Breast epithelium (tissue), 4 donors: ENCODE measurements around the gene PRRG1. TPM values are rescaled to one million over a fixed set of nuclear protein-coding genes. Genes with fewer than 3 reads are reported as not detected.
"Not testable (repeated sequence)": the region's sequence is repeated elsewhere in the genome, so short reads cannot be mapped to it uniquely, and the experiment has no call there.

Experiments used
- DNase-seq, 2 donors: peaks; one replicate each; pipeline ENCODE4 v3.0.0-alpha.2; 2019; ENCODE audit warnings: low spot score in 2 of 2
- H3K27ac ChIP-seq, 2 donors: fragments of 200-600 bp; sonication (generic) in 1 of 2; one replicate each; pipeline ENCODE4 v1.5.1; 2016 to 2019; ENCODE audit warnings: mild to moderate bottlenecking in 1 of 2
- H3K27me3 ChIP-seq, 2 donors: fragments of 200-600 bp; sonication (generic) in 1 of 2; one replicate each; pipeline versions ENCODE4 v1.5.1 to v1.6.0; 2017 to 2019; ENCODE audit warnings: control low read depth in 1 of 2, mild to moderate bottlenecking in 1 of 2
- H3K36me3 ChIP-seq: fragments of 200-600 bp; one replicate; pipeline ENCODE4 v1.5.1; 2019
- H3K4me1 ChIP-seq, 2 donors: fragments of 200-600 bp; sonication (generic); one replicate each; pipeline ENCODE4 v1.5.1; 2016 to 2019; ENCODE audit warnings: control low read depth in 1 of 2
- H3K4me3 ChIP-seq, 3 donors: fragments of 200-600 bp; sonication (generic); 1 replicate in 2 of 3; 2 replicates in 1 of 3; pipeline ENCODE4 v1.5.1; 2016 to 2019; ENCODE audit warnings: mild to moderate bottlenecking in 3 of 3, moderate library complexity in 2 of 3
- H3K9me3 ChIP-seq, 2 donors: fragments of 200-600 bp; sonication (generic) in 1 of 2; one replicate each; pipeline ENCODE4 v1.5.1; 2016 to 2019; ENCODE audit warnings: control low read depth in 1 of 2
- POLR2A ChIP-seq: fragments of 450-650 bp; IDR thresholded peaks from one replicate; pipeline ENCODE4 v1.6.1; 2016; ENCODE audit warnings: antibody characterized with exemption, mild to moderate bottlenecking, moderate library complexity
- POLR2AphosphoS5 ChIP-seq, 3 donors: sonication (generic); formaldehyde crosslinking; IDR thresholded peaks; one replicate each; pipeline ENCODE4 v1.6.1; 2017; ENCODE audit warnings: antibody characterized with exemption in 3 of 3
- intact Hi-C: fragments of 100-400 bp; cut with DNase I; formaldehyde crosslinking; loops from one replicate; pipeline ENCODE4 v1.15.1; 2023; ENCODE audit warnings: low total_unique reads
- total RNA-seq, 3 donors: library from RNA; depleted of rRNA; stranded (reverse); fragments of >200 nt; gene quantifications; one replicate each; pipeline ENCODE4 v1.1.0, GENCODE V29; 2016
- TF ChIP-seq, protein P1 (sequence below), 3 donors: fragments of 450-650 bp; IDR thresholded peaks; one replicate each; pipeline ENCODE4 v1.5.1; 2016 to 2017; ENCODE audit warnings: antibody characterized with exemption in 3 of 3, mild to moderate bottlenecking in 3 of 3, moderate library complexity in 3 of 3

The PRRG1 gene
- total RNA-seq, 3 donors from 2014 or later = 12.3 to 15.2 (median 14.7) TPM

DNA sequence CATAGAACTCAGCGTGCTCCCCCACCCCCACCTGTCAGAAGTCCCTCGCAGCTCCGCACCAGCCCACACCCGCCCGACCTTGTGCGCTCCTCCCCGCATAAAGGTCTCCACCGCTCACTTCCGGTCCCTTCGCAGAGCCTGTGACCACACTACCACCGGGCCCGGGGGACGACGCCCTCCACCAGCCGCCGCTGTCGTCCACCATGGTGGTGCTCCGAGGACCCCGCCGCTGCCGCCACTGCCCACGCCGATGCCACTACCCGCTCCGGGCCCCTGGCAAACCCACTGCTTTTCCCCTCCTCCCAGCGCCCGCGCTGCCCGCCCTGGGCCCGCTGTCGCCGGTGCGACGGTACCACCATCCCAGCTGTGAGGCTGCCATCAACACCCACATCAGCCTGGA, 142.5 kb downstream of the PRRG1 start:
- Histone ChIP-seq H3K9me3 (no peaks in the 10 kb centered on the region), H3K27ac (no peak overlapping the region), H3K4me1 (no peaks in the 10 kb centered on the region), H3K27me3 (no peaks in the 10 kb centered on the region), H3K36me3 (no peaks in the 10 kb centered on the region), H3K4me3 (no peak overlapping the region)
- intact Hi-C loops = no loop called here
- no peak for DNase-seq
- no peak for TF ChIP-seq POLR2A
- no peak for TF ChIP-seq POLR2AphosphoS5 (IDR thresholded peaks at IDR 0.05)
- TF ChIP-seq, protein P1, sequence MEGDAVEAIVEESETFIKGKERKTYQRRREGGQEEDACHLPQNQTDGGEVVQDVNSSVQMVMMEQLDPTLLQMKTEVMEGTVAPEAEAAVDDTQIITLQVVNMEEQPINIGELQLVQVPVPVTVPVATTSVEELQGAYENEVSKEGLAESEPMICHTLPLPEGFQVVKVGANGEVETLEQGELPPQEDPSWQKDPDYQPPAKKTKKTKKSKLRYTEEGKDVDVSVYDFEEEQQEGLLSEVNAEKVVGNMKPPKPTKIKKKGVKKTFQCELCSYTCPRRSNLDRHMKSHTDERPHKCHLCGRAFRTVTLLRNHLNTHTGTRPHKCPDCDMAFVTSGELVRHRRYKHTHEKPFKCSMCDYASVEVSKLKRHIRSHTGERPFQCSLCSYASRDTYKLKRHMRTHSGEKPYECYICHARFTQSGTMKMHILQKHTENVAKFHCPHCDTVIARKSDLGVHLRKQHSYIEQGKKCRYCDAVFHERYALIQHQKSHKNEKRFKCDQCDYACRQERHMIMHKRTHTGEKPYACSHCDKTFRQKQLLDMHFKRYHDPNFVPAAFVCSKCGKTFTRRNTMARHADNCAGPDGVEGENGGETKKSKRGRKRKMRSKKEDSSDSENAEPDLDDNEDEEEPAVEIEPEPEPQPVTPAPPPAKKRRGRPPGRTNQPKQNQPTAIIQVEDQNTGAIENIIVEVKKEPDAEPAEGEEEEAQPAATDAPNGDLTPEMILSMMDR (IDR thresholded peaks at IDR 0.05) = no peak

DNA sequence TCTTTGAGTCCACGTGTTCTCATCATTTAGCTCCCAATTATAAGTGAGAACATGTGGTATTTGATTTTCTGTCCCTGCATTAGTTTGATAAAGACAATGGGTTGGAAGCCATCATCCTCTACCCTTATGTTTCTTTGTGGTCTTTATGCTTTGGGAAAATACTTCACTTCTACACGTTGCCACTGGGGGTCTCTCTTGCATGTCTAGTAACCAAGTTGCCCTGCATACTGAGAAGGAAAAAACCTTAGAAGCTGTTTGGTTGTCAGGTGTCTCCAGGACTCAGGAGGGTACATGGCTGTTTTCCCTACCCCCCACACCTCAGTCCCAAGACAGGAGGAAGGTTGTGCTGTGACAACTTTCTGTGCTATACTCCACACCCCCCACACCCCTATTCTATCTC, 146.6 kb downstream of the PRRG1 start:
- H3K27ac ChIP-seq, H3K4me3 ChIP-seq, DNase-seq, H3K27me3 ChIP-seq, intact Hi-C loops, H3K9me3 ChIP-seq, H3K36me3 ChIP-seq, H3K4me1 ChIP-seq: not testable (repeated sequence)

DNA sequence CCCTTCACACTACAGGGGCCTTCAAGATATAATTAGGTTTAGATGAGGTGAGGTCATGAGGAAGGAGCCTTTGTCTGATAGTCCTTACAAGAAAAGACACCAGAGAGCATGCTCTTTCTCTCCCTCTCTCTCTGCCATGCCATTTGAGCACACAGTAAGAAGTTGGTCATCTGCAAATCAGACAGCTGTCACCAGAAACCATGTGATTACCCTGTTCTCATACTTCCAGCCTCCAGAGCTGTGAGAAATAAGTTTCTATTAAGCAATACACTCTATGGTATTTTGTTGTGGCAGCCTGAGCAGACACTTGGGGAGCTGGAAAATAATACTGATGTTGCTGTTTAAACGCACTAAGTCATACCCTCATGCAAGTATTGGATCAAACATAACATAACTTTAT, 148.0 kb downstream of the PRRG1 start:
- H3K27me3 ChIP-seq, H3K4me3 ChIP-seq, H3K4me1 ChIP-seq, DNase-seq, H3K36me3 ChIP-seq, H3K27ac ChIP-seq, intact Hi-C loops, H3K9me3 ChIP-seq: not testable (repeated sequence)

DNA sequence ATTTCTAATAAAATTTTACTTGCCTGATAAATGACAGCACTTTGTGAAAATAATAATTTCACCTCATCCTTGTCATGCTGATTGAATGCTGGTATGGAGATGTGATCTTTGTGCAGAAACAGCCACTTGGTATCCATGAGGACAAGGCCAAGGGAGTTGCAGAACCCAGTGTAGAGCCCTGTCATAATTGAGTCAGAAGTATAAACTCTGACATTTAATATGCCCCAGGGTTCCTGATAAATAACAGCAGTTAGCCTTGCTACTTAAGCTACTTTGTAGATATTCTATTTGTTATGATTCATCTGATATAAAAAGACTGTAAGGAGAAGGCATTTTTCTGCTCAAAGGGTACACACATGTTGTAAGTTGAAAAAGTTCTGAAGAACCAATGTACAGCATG, 149.2 kb downstream of the PRRG1 start:
- H3K4me3 ChIP-seq, H3K9me3 ChIP-seq, H3K36me3 ChIP-seq, H3K27me3 ChIP-seq, H3K4me1 ChIP-seq, intact Hi-C loops, H3K27ac ChIP-seq, DNase-seq: not testable (repeated sequence)

DNA sequence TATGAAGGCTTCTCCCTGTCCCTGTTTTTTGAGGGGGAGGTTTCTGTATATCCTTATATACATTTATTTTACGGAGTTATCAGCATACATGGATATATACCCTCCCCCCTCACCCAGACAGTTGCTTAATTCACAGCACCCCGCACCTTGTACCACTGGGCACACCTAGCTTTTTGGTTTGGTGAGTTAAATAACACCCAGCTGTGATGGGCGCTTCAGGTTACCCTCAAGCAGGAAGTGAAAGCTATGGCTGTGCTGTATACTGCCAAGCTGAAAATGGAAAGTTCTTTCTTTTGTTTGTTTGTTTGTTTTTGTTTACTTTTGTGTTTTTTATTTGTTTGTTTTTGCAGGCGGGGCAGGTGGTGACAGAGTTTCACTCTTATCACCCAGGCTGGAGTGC, 150.5 kb downstream of the PRRG1 start:
- H3K27me3 ChIP-seq, H3K27ac ChIP-seq, H3K4me1 ChIP-seq, H3K4me3 ChIP-seq, H3K36me3 ChIP-seq, H3K9me3 ChIP-seq, DNase-seq, intact Hi-C loops: not testable (repeated sequence)

DNA sequence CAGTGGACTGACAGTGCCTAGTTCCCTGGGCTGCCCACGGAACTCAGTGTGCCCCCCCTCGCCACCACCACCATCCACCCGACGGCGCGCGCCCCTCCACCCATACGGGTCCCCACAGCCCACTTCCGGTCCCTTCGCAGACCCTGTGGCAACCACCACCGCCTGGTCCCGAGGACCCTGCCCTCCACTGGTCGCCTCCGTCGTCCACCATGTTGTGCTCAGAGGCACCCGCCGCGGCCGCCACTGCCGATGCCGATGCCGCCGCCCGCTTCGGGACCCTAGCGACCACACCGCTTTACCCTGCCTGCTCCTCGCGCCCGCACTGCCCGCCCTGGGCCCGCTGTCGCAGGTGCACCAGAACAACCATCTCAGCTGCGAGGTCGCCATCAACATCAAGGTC, 155.8 kb downstream of the PRRG1 start:
- DNase-seq = no peak
- intact Hi-C loops = no loop called here
- Histone ChIP-seq H3K4me1 (no peaks in the 10 kb centered on the region), H3K27me3 (peaks cover 0 to 6% of the 10 kb centered on the region in 2 donors), H3K36me3 (no peaks in the 10 kb centered on the region), H3K4me3 (no peak overlapping the region), H3K9me3 (no peaks in the 10 kb centered on the region), H3K27ac (no peak overlapping the region)
- TF ChIP-seq POLR2AphosphoS5 (IDR thresholded peaks at IDR 0.05) (no peak), POLR2A (no peak)
- TF ChIP-seq, protein P1 (IDR thresholded peaks at IDR 0.05) = no peak

Other genes with a start within 250 kb of the PRRG1 start
- gene LANCL3, start 222.3 kb downstream of the PRRG1 start, total RNA-seq = under 1 TPM; 0.16 to 0.59 (median 0.33) TPM